Choroid plexus epithelial cell (primary cell): ENCODE results near the gene CDC5L.
A peak's percentile ranks its signal among the peaks of the same experiment; 100 is the strongest.

ENCODE experiments used
- DNase-seq: peaks from one replicate; pipeline ENCODE4 v3.0.0-alpha.2; 2010; ENCODE audit warnings: low read depth
- H3K4me3 ChIP-seq: 2 replicates; pipeline ENCODE4 v1.5.1; 2011; ENCODE audit warnings: low read depth, mild to moderate bottlenecking, control low read depth, low read length, moderate library complexity
- CTCF ChIP-seq: conservative IDR thresholded peaks from 2 replicates; pipeline ENCODE4 v1.5.1; 2011; ENCODE audit warnings: low read depth, mild to moderate bottlenecking, control low read depth, inconsistent platforms, low read length, moderate library complexity

Gene CDC5L

GRCh38 chr6:44430326-44430725 is 42.8 kb downstream of the CDC5L start:
- H3K4me3 ChIP-seq, result no peak overlapping the region
- no peak for TF ChIP-seq CTCF
- DNase-seq, result peak; percentile 89

- DNase-seq, result peak; percentile 88
- H3K4me3 ChIP-seq, result no peak overlapping the region
- TF ChIP-seq CTCF, result peak; percentile 73
These were observed 43.7 kb downstream of the CDC5L start for GRCh38 chr6:44431118-44431725.

GRCh38 chr6:44432227-44432626 is 44.7 kb downstream of the CDC5L start:
- no peak overlapping the region for H3K4me3 ChIP-seq
- DNase-seq, result no peak
- no peak for TF ChIP-seq CTCF

GRCh38 chr6:44432726-44433125 is 45.2 kb downstream of the CDC5L start:
- DNase-seq, result no peak
- H3K4me3 ChIP-seq, result no peak overlapping the region
- no peak for TF ChIP-seq CTCF

- no peak for TF ChIP-seq CTCF
- no peak for DNase-seq
- no peak overlapping the region for H3K4me3 ChIP-seq
These were observed 48.0 kb downstream of the CDC5L start for GRCh38 chr6:44435500-44435899.

GRCh38 chr6:44438827-44439226 is 51.3 kb downstream of the CDC5L start:
- TF ChIP-seq CTCF, result no peak
- no peak for DNase-seq
- H3K4me3 ChIP-seq, result no peak overlapping the region

GRCh38 chr6:44439270-44440045 is 52.0 kb downstream of the CDC5L start:
- TF ChIP-seq CTCF, result no peak

More at GRCh38 chr6:44439270-44440045, 52.0 kb downstream of the CDC5L start:
- DNase-seq, result peak; percentile 89
- no peak overlapping the region for H3K4me3 ChIP-seq
